HepG2 (cell line): ENCODE results near the gene HTR2A. TPM values are rescaled to one million over a fixed set of nuclear protein-coding genes. Genes with fewer than 3 reads are reported as not detected.

Experiments used
- GZF1 ChIP-seq: sonication (generic); formaldehyde crosslinking; IDR thresholded peaks from 2 replicates; pipeline ENCODE4 v1.5.1; 2020; ENCODE audit warnings: mild to moderate bottlenecking, missing genetic modification reagents
- HDAC1 ChIP-seq: sonication (generic); formaldehyde crosslinking; IDR thresholded peaks from 2 replicates; pipeline ENCODE4 v1.5.1; 2020; ENCODE audit warnings: mild to moderate bottlenecking, missing genetic modification reagents
- MAX ChIP-seq: IDR thresholded peaks from 2 replicates; pipeline ENCODE4 v1.6.1; 2012; ENCODE audit warnings: inconsistent platforms
- NFE2 ChIP-seq: sonication (generic); formaldehyde crosslinking; IDR thresholded peaks from 2 replicates; pipeline ENCODE4 v1.4.0; 2020; ENCODE audit warnings: missing genetic modification reagents
- PRMT3 ChIP-seq: sonication (generic); formaldehyde crosslinking; IDR thresholded peaks from 2 replicates; pipeline ENCODE4 v1.8.1; 2022; ENCODE audit warnings: low read depth, mild to moderate bottlenecking, moderate library complexity, missing genetic modification reagents, borderline replicate concordance
- RXRB ChIP-seq: IDR thresholded peaks from 2 replicates; pipeline ENCODE4 v1.6.1; 2016; ENCODE audit warnings: borderline replicate concordance, missing genetic modification reagents, missing compliant biosample characterization
- TBL1XR1 ChIP-seq: fragments of 150-350 bp; IDR thresholded peaks from 2 replicates; pipeline ENCODE4 v1.6.1; 2014; ENCODE audit warnings: borderline replicate concordance, low read length; ENCODE audit not compliant: partially characterized antibody
- TGIF2 ChIP-seq: IDR thresholded peaks from 2 replicates; pipeline ENCODE4 v1.6.1; 2016; ENCODE audit warnings: control low read depth, missing compliant biosample characterization
- ZBTB20 ChIP-seq: sonication (generic); formaldehyde crosslinking; IDR thresholded peaks from 2 replicates; pipeline ENCODE4 v1.8.1; 2023; ENCODE audit warnings: missing genetic modification reagents, low read depth, mild to moderate bottlenecking, borderline replicate concordance
- ZFP1 ChIP-seq: IDR thresholded peaks from 2 replicates; pipeline ENCODE4 v1.6.1; 2016
- ZFP82 ChIP-seq: sonication (generic); formaldehyde crosslinking; IDR thresholded peaks from 2 replicates; pipeline ENCODE4 v1.5.1; 2020; ENCODE audit warnings: mild to moderate bottlenecking, missing genetic modification reagents, borderline replicate concordance
- ZNF17 ChIP-seq: sonication (generic); formaldehyde crosslinking; IDR thresholded peaks from 2 replicates; pipeline ENCODE4 v1.5.0; 2020; ENCODE audit warnings: mild to moderate bottlenecking, missing genetic modification reagents
- ZNF275 ChIP-seq: sonication (generic); formaldehyde crosslinking; IDR thresholded peaks from 2 replicates; pipeline ENCODE4 v1.8.0; 2022; ENCODE audit warnings: missing genetic modification reagents, mild to moderate bottlenecking, inconsistent platforms, borderline replicate concordance
- ZNF687 ChIP-seq: sonication (generic); formaldehyde crosslinking; IDR thresholded peaks from 2 replicates; pipeline ENCODE4 v1.5.1; 2020; ENCODE audit warnings: mild to moderate bottlenecking, missing genetic modification reagents, moderate library complexity
- ZNF7 ChIP-seq: IDR thresholded peaks from 2 replicates; pipeline ENCODE4 v1.6.1; 2016; ENCODE audit warnings: missing biosample characterization, missing genetic modification reagents
- ZNF709 ChIP-seq: sonication (generic); formaldehyde crosslinking; IDR thresholded peaks from 2 replicates; pipeline ENCODE4 v1.5.0; 2020; ENCODE audit warnings: mild to moderate bottlenecking, missing genetic modification reagents
- polyA plus RNA-seq, 8 experiments: library from polyadenylated mRNA; depleted of rRNA in 3 of 8; stranded (reverse) in 7 of 8; unstranded in 1 of 8; fragments of >200 nt; fragmentation: Illumina TruSeq in 4 of 8; extraction: Trizol in 4 of 8; gene quantifications; 2 replicates each; pipeline versions ENCODE4 v1.2.1 to v1.2.3, GENCODE V29; 2011 to 2016; ENCODE audit warnings: low read depth in 4 of 8, missing spikeins in 1 of 8, mixed read lengths in 1 of 8; ENCODE audit not compliant: insufficient read depth in 1 of 8
- total RNA-seq, 5 experiments: library from RNA; depleted of rRNA; stranded (reverse); fragments of >200 nt; fragmentation: Illumina TruSeq; extraction: Trizol; gene quantifications; 2 replicates each; pipeline ENCODE4 v1.2.3, GENCODE V29; 2016; ENCODE audit warnings: low read depth in 1 of 5
- TF ChIP-seq, protein P1 (sequence below): sonication (generic); formaldehyde crosslinking; IDR thresholded peaks from 2 replicates; pipeline ENCODE4 v1.4.0; 2020; ENCODE audit warnings: missing genetic modification reagents
- TF ChIP-seq, protein P2 (sequence below): sonication (generic); formaldehyde crosslinking; IDR thresholded peaks from 2 replicates; pipeline ENCODE4 v1.9.0; 2021; ENCODE audit warnings: missing genetic modification reagents, borderline replicate concordance

HTR2A gene
- total and polyA plus RNA-seq, 2 of the 13 experiments (the other 11 are each of a cell fraction or from before 2014, with no cell fraction given), result not detected

GRCh38 chr13:46796515-46797474 is 100.1 kb downstream of the HTR2A start, which contains the start of gene ESD (continued):
- TF ChIP-seq, protein P1, sequence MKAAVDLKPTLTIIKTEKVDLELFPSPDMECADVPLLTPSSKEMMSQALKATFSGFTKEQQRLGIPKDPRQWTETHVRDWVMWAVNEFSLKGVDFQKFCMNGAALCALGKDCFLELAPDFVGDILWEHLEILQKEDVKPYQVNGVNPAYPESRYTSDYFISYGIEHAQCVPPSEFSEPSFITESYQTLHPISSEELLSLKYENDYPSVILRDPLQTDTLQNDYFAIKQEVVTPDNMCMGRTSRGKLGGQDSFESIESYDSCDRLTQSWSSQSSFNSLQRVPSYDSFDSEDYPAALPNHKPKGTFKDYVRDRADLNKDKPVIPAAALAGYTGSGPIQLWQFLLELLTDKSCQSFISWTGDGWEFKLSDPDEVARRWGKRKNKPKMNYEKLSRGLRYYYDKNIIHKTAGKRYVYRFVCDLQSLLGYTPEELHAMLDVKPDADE (CRISPR knock-in tag), result 0 out of 2 replicates have a peak, but pooled peaks have one; percentile 60
- TF ChIP-seq ZNF687 (CRISPR knock-in tag) (peak; percentile 98), ZFP82 (CRISPR knock-in tag) (no peak), ZBTB20 (CRISPR knock-in tag) (peak; percentile 27; the same call in 1 of the 2 replicates), PRMT3 (CRISPR knock-in tag) (0 out of 2 replicates have a peak, but pooled peaks have one; percentile 49), RXRB (CRISPR knock-in tag) (peak; percentile 8; the same call in 1 of the 2 replicates), ZNF709 (peak; percentile 49), ZFP1 (CRISPR knock-in tag) (no peak; the same call in 1 of the 2 replicates), ZNF275 (CRISPR knock-in tag) (peak; percentile 53; the same call in 1 of the 2 replicates), GZF1 (CRISPR knock-in tag) (peak; percentile 68; the same call in 1 of the 2 replicates), TBL1XR1 (no peak), HDAC1 (CRISPR knock-in tag) (peak; percentile 60), NFE2 (CRISPR knock-in tag) (no peak), TGIF2 (CRISPR knock-in tag) (peak; percentile 58; the same call in 1 of the 2 replicates), ZNF7 (CRISPR knock-in tag) (no peak), MAX (peak; percentile 96), ZNF17 (CRISPR knock-in tag) (no peak)
- TF ChIP-seq, protein P2, sequence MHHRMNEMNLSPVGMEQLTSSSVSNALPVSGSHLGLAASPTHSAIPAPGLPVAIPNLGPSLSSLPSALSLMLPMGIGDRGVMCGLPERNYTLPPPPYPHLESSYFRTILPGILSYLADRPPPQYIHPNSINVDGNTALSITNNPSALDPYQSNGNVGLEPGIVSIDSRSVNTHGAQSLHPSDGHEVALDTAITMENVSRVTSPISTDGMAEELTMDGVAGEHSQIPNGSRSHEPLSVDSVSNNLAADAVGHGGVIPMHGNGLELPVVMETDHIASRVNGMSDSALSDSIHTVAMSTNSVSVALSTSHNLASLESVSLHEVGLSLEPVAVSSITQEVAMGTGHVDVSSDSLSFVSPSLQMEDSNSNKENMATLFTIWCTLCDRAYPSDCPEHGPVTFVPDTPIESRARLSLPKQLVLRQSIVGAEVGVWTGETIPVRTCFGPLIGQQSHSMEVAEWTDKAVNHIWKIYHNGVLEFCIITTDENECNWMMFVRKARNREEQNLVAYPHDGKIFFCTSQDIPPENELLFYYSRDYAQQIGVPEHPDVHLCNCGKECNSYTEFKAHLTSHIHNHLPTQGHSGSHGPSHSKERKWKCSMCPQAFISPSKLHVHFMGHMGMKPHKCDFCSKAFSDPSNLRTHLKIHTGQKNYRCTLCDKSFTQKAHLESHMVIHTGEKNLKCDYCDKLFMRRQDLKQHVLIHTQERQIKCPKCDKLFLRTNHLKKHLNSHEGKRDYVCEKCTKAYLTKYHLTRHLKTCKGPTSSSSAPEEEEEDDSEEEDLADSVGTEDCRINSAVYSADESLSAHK (CRISPR knock-in tag), result no peak
